ENCODE data around the gene GPR173.

The GPR173 gene

GRCh38 chrX:53077207-53078197 is 28.9 kb downstream of the GPR173 start:
- Mint-ChIP-seq H3K27me3 (ENCODE audit: low read depth, poor library complexity) (peaks cover 3% of the 10 kb centered on the region), H3K4me1 (peaks cover 33% of the 10 kb centered on the region), H3K36me3 (ENCODE audit: low read depth) (peaks cover 8% of the 10 kb centered on the region), H3K4me3 (no peak overlapping the region), H3K27ac (no peak overlapping the region), H3K9me3 (peaks cover 50% of the 10 kb centered on the region)
- TF ChIP-seq, protein P1, sequence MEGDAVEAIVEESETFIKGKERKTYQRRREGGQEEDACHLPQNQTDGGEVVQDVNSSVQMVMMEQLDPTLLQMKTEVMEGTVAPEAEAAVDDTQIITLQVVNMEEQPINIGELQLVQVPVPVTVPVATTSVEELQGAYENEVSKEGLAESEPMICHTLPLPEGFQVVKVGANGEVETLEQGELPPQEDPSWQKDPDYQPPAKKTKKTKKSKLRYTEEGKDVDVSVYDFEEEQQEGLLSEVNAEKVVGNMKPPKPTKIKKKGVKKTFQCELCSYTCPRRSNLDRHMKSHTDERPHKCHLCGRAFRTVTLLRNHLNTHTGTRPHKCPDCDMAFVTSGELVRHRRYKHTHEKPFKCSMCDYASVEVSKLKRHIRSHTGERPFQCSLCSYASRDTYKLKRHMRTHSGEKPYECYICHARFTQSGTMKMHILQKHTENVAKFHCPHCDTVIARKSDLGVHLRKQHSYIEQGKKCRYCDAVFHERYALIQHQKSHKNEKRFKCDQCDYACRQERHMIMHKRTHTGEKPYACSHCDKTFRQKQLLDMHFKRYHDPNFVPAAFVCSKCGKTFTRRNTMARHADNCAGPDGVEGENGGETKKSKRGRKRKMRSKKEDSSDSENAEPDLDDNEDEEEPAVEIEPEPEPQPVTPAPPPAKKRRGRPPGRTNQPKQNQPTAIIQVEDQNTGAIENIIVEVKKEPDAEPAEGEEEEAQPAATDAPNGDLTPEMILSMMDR (IDR thresholded peaks at IDR 0.05) = no peak
- no peak for DNase-seq

DNA sequence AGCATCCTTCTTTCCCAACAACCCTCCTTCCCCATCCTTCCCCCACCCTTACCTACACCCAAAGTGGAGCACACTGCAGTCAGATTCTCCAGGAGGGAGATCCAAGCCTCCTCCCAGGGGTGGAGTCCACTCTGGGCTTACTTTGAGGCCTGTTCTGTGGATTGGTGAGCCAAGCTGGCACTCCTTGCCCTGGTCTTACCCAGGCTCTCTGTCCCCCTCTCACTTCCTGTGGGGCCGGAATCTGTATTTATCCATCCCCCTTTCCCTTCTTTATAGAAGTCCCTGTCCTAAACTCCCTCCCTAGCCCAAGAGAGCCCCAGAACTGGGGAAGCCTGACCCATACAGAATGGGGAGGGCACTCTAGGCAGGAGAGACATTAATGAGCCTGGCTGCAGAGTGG is 30.4 kb downstream of the GPR173 start:
- Mint-ChIP-seq H3K36me3 (ENCODE audit: low read depth) (peaks cover 15% of the 10 kb centered on the region), H3K27ac (no peak overlapping the region), H3K9me3 (peaks cover 58% of the 10 kb centered on the region), H3K27me3 (ENCODE audit: low read depth, poor library complexity) (no peaks in the 10 kb centered on the region), H3K4me1 (peaks cover 39% of the 10 kb centered on the region), H3K4me3 (no peak overlapping the region)
- DNase-seq = no peak
- TF ChIP-seq, protein P1 (IDR thresholded peaks at IDR 0.05) = no peak

DNA sequence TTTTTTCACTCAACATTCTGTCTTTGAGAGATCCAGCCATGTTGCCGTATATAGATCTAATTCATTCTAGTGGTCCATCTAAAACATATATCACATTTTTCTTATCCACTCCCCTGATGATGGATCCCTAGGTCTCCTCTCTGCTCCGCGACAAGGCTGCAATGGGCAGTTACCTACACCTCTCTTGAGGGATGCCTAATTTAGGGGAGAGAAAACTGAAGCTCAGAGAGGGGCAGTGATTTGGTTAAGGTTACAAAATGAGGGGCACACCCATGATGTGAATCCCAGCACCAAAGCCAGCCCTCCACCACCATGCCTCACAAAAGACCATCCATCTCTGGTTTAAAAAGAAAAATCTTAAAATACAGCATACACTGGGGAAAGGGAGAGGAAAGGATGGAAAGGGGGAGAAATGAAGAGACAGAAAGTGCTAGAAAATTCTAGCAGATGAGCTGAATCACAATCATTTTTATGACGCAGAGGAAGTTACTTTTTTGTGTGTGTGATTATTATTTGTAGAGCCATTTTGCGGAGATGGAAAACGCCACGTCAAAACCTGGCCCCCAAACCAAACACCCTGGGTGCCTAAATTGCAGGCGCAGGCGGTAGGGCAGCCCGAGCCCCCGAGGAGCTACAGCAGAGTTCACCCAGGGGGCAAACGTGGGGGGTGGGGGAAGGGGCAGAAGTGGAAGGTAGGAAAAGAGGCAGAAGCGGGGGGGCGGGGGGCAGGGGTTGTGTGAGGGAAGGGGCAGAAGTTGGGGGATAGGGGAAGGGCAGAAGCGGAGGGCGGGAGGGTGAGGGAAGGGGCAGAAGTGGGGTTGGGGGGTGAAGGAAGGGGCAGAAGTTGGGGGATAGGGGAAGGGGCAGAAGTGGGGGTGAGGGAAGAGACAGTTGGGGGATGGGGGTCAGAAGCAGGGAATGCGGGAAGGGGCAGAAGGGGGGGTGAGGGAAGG is 32.3 kb downstream of the GPR173 start:
- peak overlapping the region; percentile 91 for H3K27ac Mint-ChIP-seq
- H3K4me1 Mint-ChIP-seq = peaks cover 59% of the 10 kb centered on the region
- H3K9me3 Mint-ChIP-seq = peaks cover 67% of the 10 kb centered on the region
- DNase-seq = no peak
- H3K36me3 Mint-ChIP-seq (ENCODE audit: low read depth) = peaks cover 30% of the 10 kb centered on the region
- H3K27me3 Mint-ChIP-seq (ENCODE audit: low read depth, poor library complexity) = no peaks in the 10 kb centered on the region
- peak overlapping the region; percentile 77 for H3K4me3 Mint-ChIP-seq
- TF ChIP-seq, protein P1 (IDR thresholded peaks at IDR 0.05) = no peak

- Mint-ChIP-seq H3K9me3 (peaks cover 67% of the 10 kb centered on the region), H3K36me3 (ENCODE audit: low read depth) (peaks cover 32% of the 10 kb centered on the region), H3K27ac (peak within 1 kb of the TSS; percentile 99), H3K27me3 (ENCODE audit: low read depth, poor library complexity) (no peaks in the 10 kb centered on the region), H3K4me3 (peak within 1 kb of the TSS; percentile 91), H3K4me1 (peaks cover 68% of the 10 kb centered on the region)
- TF ChIP-seq, protein P1 (IDR thresholded peaks at IDR 0.05) = no peak
- DNase-seq = peak; percentile 92
Measured at GRCh38 chrX:53081925-53082772, 33.6 kb downstream of the GPR173 start, which contains the start of gene TSPYL2. Gene TSPYL2 (plus strand): TSS chrX:53082367. CDS start chrX:53082499, 132 bp downstream.
